HG02759 (cell line): ENCODE data around the gene CTBP2.
"Not testable (repeated sequence)": the region's sequence is repeated elsewhere in the genome, so short reads cannot be mapped to it uniquely, and the experiment has no call there.

Source experiments
- ATAC-seq: cut with Tn5 transposase; IDR thresholded peaks from one replicate; pipeline ENCODE4 v1.9.1; 2021; ENCODE audit warnings: mild to moderate bottlenecking, moderate library complexity; ENCODE audit not compliant: unreplicated experiment

The CTBP2 gene

GRCh38 chr10:125158601-125159485 is 1.5 kb downstream of the CTBP2 start:
- no peak for ATAC-seq

GRCh38 chr10:125158275-125158600 is 2.1 kb downstream of the CTBP2 start:
- no peak for ATAC-seq

GRCh38 chr10:125157505-125157904 is 2.9 kb downstream of the CTBP2 start:
- ATAC-seq: no peak

GRCh38 chr10:125156739-125157480 is 3.5 kb downstream of the CTBP2 start:
- no peak for ATAC-seq

GRCh38 chr10:125156196-125156595 is 4.2 kb downstream of the CTBP2 start:
- ATAC-seq: no peak

GRCh38 chr10:125155101-125155500 is 5.3 kb downstream of the CTBP2 start:
- no peak for ATAC-seq

- ATAC-seq: no peak
These were observed 5.8 kb downstream of the CTBP2 start for GRCh38 chr10:125154529-125154928.

- ATAC-seq: no peak
These were observed 6.5 kb downstream of the CTBP2 start for GRCh38 chr10:125153703-125154490.

GRCh38 chr10:125152450-125153368 is 7.7 kb downstream of the CTBP2 start:
- ATAC-seq: no peak

GRCh38 chr10:125151553-125152449 is 8.6 kb downstream of the CTBP2 start:
- no peak for ATAC-seq

- ATAC-seq: no peak
These were observed 9.2 kb downstream of the CTBP2 start for GRCh38 chr10:125151170-125151552.

- not testable (repeated sequence) for ATAC-seq
These were observed 9.8 kb downstream of the CTBP2 start for GRCh38 chr10:125150376-125151083.

GRCh38 chr10:125149680-125150047 is 10.7 kb downstream of the CTBP2 start:
- ATAC-seq: no peak

- no peak for ATAC-seq
These were observed 11.2 kb downstream of the CTBP2 start for GRCh38 chr10:125149036-125149679.

- ATAC-seq: no peak
These were observed 11.8 kb downstream of the CTBP2 start for GRCh38 chr10:125148528-125148927.

GRCh38 chr10:125147971-125148439 is 12.4 kb downstream of the CTBP2 start:
- ATAC-seq: no peak

- no peak for ATAC-seq
These were observed 13.4 kb downstream of the CTBP2 start for GRCh38 chr10:125146791-125147579.
